Suprapubic skin (tissue), 4 donors: ENCODE measurements around the gene GPM6B. TPM values are rescaled to one million over a fixed set of nuclear protein-coding genes. Genes with fewer than 3 reads are reported as not detected.

Experiments
- DNase-seq, 2 donors: peaks; one replicate each; pipeline ENCODE4 v3.0.0-alpha.2; 2019; ENCODE audit warnings: low spot score in 2 of 2
- H3K27ac ChIP-seq: fragments of 200-600 bp; sonication (generic); one replicate; pipeline ENCODE4 v1.5.1; 2019
- H3K27me3 ChIP-seq: fragments of 200-600 bp; sonication (generic); one replicate; pipeline ENCODE4 v1.5.1; 2019
- H3K36me3 ChIP-seq: fragments of 200-600 bp; sonication (generic); one replicate; pipeline ENCODE4 v1.5.1; 2019
- H3K4me1 ChIP-seq: fragments of 200-600 bp; sonication (generic); one replicate; pipeline ENCODE4 v1.5.1; 2019
- H3K4me3 ChIP-seq: fragments of 200-600 bp; sonication (generic); one replicate; pipeline ENCODE4 v1.5.1; 2019; ENCODE audit warnings: mild to moderate bottlenecking
- H3K9me3 ChIP-seq: fragments of 200-600 bp; sonication (generic); one replicate; pipeline ENCODE4 v1.5.1; 2019
- EP300 ChIP-seq: sonication (generic); formaldehyde crosslinking; IDR thresholded peaks from one replicate; pipeline ENCODE4 v1.6.1; 2017; ENCODE audit warnings: antibody characterized with exemption
- POLR2A ChIP-seq, 2 donors: fragments of 450-650 bp; IDR thresholded peaks; one replicate each; pipeline ENCODE4 v1.6.1; 2017; ENCODE audit warnings: antibody characterized with exemption in 2 of 2, mild to moderate bottlenecking in 2 of 2, moderate library complexity in 2 of 2
- POLR2AphosphoS5 ChIP-seq, 3 donors: sonication (generic); formaldehyde crosslinking; IDR thresholded peaks; one replicate each; pipeline ENCODE4 v1.6.1; 2017; ENCODE audit warnings: antibody characterized with exemption in 3 of 3
- WGBS: methylation state at CpG from one replicate; pipeline ENCODE4 v1.1.5; 2018; 5-methylcytosine and 5-hydroxymethylcytosine counted together
- total RNA-seq, 4 donors: library from RNA; depleted of rRNA; stranded (reverse); fragments of >200 nt; gene quantifications; one replicate each; pipeline ENCODE4 v1.1.0, GENCODE V29; 2016
- TF ChIP-seq, protein P1 (sequence below), 2 donors: fragments of 200-600 bp in 1 of 2; fragments of 450-650 bp in 1 of 2; sonication (generic) in 1 of 2; IDR thresholded peaks; one replicate each; pipeline ENCODE4 v1.5.1; 2016 to 2019; ENCODE audit warnings: antibody characterized with exemption in 2 of 2, mild to moderate bottlenecking in 1 of 2, moderate library complexity in 1 of 2

GPM6B gene
- total RNA-seq, 4 donors from 2014 or later = 6.6 to 21.7 (median 13.8) TPM

GRCh38 chrX:13763489-13763888 is 53.4 kb downstream of the GPM6B start:
- peak overlapping the region; percentile 56 for H3K27ac ChIP-seq
- no peak for TF ChIP-seq POLR2AphosphoS5 (IDR thresholded peaks at IDR 0.05)
- no peak for TF ChIP-seq EP300

DNA sequence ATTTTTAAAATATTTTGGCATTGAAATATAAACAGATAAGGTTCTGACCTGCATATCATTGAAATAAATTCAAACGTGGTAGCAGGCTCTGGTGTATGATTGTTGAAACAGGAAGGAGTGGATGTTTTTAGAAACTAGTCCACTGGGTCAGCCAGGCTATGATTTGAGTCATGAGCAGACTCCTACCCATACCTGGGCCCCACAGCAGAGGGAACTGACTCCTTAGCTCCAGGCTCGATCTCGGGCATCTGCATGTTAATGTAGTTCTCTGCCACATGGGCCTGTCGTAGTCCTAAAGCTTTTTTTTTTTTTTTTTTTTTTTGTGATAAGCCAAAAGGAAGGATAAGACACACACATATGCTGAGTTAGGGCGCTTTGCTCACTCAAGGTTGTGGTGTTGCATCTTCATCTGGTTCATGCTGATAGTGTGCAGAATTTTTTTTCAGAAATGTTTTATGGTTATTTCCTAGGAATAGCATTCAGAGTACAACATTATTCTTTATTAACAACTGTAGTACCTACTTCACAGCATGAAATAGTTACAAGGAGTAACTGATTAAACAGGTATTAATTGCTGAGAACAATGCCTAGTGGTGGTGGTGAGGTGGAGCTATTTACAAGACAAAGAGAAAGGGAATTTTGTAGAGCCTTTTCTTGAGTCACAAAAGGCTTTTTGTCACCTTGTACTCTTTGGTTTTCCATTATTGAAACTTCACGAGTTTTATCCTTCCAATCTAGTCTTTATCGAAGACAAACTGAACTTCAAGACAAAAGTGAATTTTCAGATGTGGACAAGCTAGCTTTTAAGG is 55.1 kb downstream of the GPM6B start:
- TF ChIP-seq, protein P1, sequence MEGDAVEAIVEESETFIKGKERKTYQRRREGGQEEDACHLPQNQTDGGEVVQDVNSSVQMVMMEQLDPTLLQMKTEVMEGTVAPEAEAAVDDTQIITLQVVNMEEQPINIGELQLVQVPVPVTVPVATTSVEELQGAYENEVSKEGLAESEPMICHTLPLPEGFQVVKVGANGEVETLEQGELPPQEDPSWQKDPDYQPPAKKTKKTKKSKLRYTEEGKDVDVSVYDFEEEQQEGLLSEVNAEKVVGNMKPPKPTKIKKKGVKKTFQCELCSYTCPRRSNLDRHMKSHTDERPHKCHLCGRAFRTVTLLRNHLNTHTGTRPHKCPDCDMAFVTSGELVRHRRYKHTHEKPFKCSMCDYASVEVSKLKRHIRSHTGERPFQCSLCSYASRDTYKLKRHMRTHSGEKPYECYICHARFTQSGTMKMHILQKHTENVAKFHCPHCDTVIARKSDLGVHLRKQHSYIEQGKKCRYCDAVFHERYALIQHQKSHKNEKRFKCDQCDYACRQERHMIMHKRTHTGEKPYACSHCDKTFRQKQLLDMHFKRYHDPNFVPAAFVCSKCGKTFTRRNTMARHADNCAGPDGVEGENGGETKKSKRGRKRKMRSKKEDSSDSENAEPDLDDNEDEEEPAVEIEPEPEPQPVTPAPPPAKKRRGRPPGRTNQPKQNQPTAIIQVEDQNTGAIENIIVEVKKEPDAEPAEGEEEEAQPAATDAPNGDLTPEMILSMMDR (IDR thresholded peaks at IDR 0.05) = no peak
- no peak for TF ChIP-seq POLR2A (IDR thresholded peaks at IDR 0.05)
- no peak for TF ChIP-seq EP300
- TF ChIP-seq POLR2AphosphoS5 (IDR thresholded peaks at IDR 0.05) = no peak

More at GRCh38 chrX:13763489-13763888, 53.4 kb downstream of the GPM6B start:
- Histone ChIP-seq H3K27me3 (no peaks in the 10 kb centered on the region), H3K36me3 (peaks cover 14% of the 10 kb centered on the region), H3K9me3 (no peaks in the 10 kb centered on the region), H3K4me3 (peak overlapping the region; percentile 12), H3K4me1 (peaks cover 12% of the 10 kb centered on the region)
- peak in 1 of 2 donors; percentile 74 for DNase-seq
- WGBS = 64% methylated on average over 8 of the region's 8 CpGs

GRCh38 chrX:13760426-13760825 is 56.5 kb downstream of the GPM6B start:
- Histone ChIP-seq H3K27ac (no peak overlapping the region), H3K4me1 (peaks cover 12% of the 10 kb centered on the region), H3K4me3 (no peak overlapping the region), H3K9me3 (no peaks in the 10 kb centered on the region), H3K36me3 (peaks cover 11% of the 10 kb centered on the region), H3K27me3 (no peaks in the 10 kb centered on the region)
- 90% methylated on average over 13 of the region's 13 CpGs for WGBS
- DNase-seq = no peak
- TF ChIP-seq, protein P1 (IDR thresholded peaks at IDR 0.05) = no peak
- TF ChIP-seq POLR2A (IDR thresholded peaks at IDR 0.05) = no peak
- TF ChIP-seq POLR2AphosphoS5 (IDR thresholded peaks at IDR 0.05) = no peak
- TF ChIP-seq EP300 = no peak

More for the DNA sequence above, 55.1 kb downstream of the GPM6B start:
- H3K27ac ChIP-seq = no peak overlapping the region
- DNase-seq = no peak
- H3K9me3 ChIP-seq = no peaks in the 10 kb centered on the region
- WGBS = 75% methylated on average over 7 of the region's 7 CpGs
- H3K4me3 ChIP-seq = no peak overlapping the region
- no peaks in the 10 kb centered on the region for H3K27me3 ChIP-seq
- H3K4me1 ChIP-seq = peaks cover 12% of the 10 kb centered on the region
- H3K36me3 ChIP-seq = peaks cover 11% of the 10 kb centered on the region

GRCh38 chrX:13759152-13759718 is 57.7 kb downstream of the GPM6B start:
- H3K9me3 ChIP-seq = no peaks in the 10 kb centered on the region
- 84% methylated on average over 8 of the region's 8 CpGs for WGBS
- no peaks in the 10 kb centered on the region for H3K27me3 ChIP-seq
- peaks cover 9% of the 10 kb centered on the region for H3K4me1 ChIP-seq
- TF ChIP-seq EP300 (no peak), POLR2A (IDR thresholded peaks at IDR 0.05) (no peak), POLR2AphosphoS5 (IDR thresholded peaks at IDR 0.05) (no peak)
- TF ChIP-seq, protein P1 (IDR thresholded peaks at IDR 0.05) = no peak
- no peak overlapping the region for H3K27ac ChIP-seq
- H3K4me3 ChIP-seq = no peak overlapping the region
- H3K36me3 ChIP-seq = peaks cover 11% of the 10 kb centered on the region
- no peak for DNase-seq

GRCh38 chrX:13756381-13756780 is 60.5 kb downstream of the GPM6B start:
- TF ChIP-seq POLR2A (IDR thresholded peaks at IDR 0.05) (no peak), POLR2AphosphoS5 (IDR thresholded peaks at IDR 0.05) (no peak), EP300 (no peak)
- TF ChIP-seq, protein P1 (IDR thresholded peaks at IDR 0.05) = no peak
- Histone ChIP-seq H3K4me3 (no peak overlapping the region), H3K27ac (no peak overlapping the region), H3K4me1 (no peaks in the 10 kb centered on the region), H3K36me3 (peaks cover 11% of the 10 kb centered on the region), H3K27me3 (no peaks in the 10 kb centered on the region), H3K9me3 (no peaks in the 10 kb centered on the region)
- 93% methylated on average over 4 of the region's 4 CpGs for WGBS
- no peak for DNase-seq
